ENCODE results near the gene PELI2.

The PELI2 gene

GRCh38 chr14:56098021-56098420 lies 20.2 kb upstream of the PELI2 start:
- no peak overlapping the region for H2AFZ ChIP-seq (ENCODE audit: low read length, unreplicated experiment)
- peaks cover 37% of the 10 kb centered on the region for H3K27me3 ChIP-seq (ENCODE audit: insufficient read depth, low read length)
- H3K79me2 ChIP-seq (ENCODE audit: control insufficient read depth, insufficient read depth, low read length, unreplicated experiment) = no peaks in the 10 kb centered on the region
- H3K4me1 ChIP-seq (ENCODE audit: control insufficient read depth, insufficient read depth, low read length, unreplicated experiment) = no peaks in the 10 kb centered on the region
- H3K36me3 ChIP-seq (ENCODE audit: insufficient read depth, low read length) = no peaks in the 10 kb centered on the region
- H3K4me3 ChIP-seq (ENCODE audit: low read depth, low read length) = no peak overlapping the region
- no peak overlapping the region for H3K27ac ChIP-seq (ENCODE audit: low read depth, low read length)

GRCh38 chr14:56099081-56099797 lies 19.0 kb upstream of the PELI2 start:
- H3K4me3 ChIP-seq (ENCODE audit: low read depth, low read length) = no peak overlapping the region
- no peaks in the 10 kb centered on the region for H3K79me2 ChIP-seq (ENCODE audit: control insufficient read depth, insufficient read depth, low read length, unreplicated experiment)
- H3K27ac ChIP-seq (ENCODE audit: low read depth, low read length) = no peak overlapping the region
- no peaks in the 10 kb centered on the region for H3K4me1 ChIP-seq (ENCODE audit: control insufficient read depth, insufficient read depth, low read length, unreplicated experiment)
- no peaks in the 10 kb centered on the region for H3K36me3 ChIP-seq (ENCODE audit: insufficient read depth, low read length)
- no peak overlapping the region for H2AFZ ChIP-seq (ENCODE audit: low read length, unreplicated experiment)
- H3K27me3 ChIP-seq (ENCODE audit: insufficient read depth, low read length) = peaks cover 37% of the 10 kb centered on the region

GRCh38 chr14:56100556-56100955 lies 17.7 kb upstream of the PELI2 start:
- Histone ChIP-seq H3K79me2 (ENCODE audit: control insufficient read depth, insufficient read depth, low read length, unreplicated experiment) (no peaks in the 10 kb centered on the region), H2AFZ (ENCODE audit: low read length, unreplicated experiment) (no peak overlapping the region), H3K4me3 (ENCODE audit: low read depth, low read length) (no peak overlapping the region), H3K36me3 (ENCODE audit: insufficient read depth, low read length) (no peaks in the 10 kb centered on the region), H3K27ac (ENCODE audit: low read depth, low read length) (no peak overlapping the region), H3K27me3 (ENCODE audit: insufficient read depth, low read length) (peaks cover 33% of the 10 kb centered on the region), H3K4me1 (ENCODE audit: control insufficient read depth, insufficient read depth, low read length, unreplicated experiment) (no peaks in the 10 kb centered on the region)

GRCh38 chr14:56102941-56103340 lies 15.3 kb upstream of the PELI2 start:
- Histone ChIP-seq H3K27me3 (ENCODE audit: insufficient read depth, low read length) (peaks cover 19% of the 10 kb centered on the region), H2AFZ (ENCODE audit: low read length, unreplicated experiment) (no peak overlapping the region), H3K36me3 (ENCODE audit: insufficient read depth, low read length) (no peaks in the 10 kb centered on the region)

GRCh38 chr14:56107615-56108014 lies 10.6 kb upstream of the PELI2 start:
- H3K4me3 ChIP-seq (ENCODE audit: low read depth, low read length) = no peak overlapping the region
- no peak overlapping the region for H2AFZ ChIP-seq (ENCODE audit: low read length, unreplicated experiment)
- no peaks in the 10 kb centered on the region for H3K27me3 ChIP-seq (ENCODE audit: insufficient read depth, low read length)
- H3K4me1 ChIP-seq (ENCODE audit: control insufficient read depth, insufficient read depth, low read length, unreplicated experiment) = no peaks in the 10 kb centered on the region
- no peaks in the 10 kb centered on the region for H3K36me3 ChIP-seq (ENCODE audit: insufficient read depth, low read length)
- no peak overlapping the region for H3K27ac ChIP-seq (ENCODE audit: low read depth, low read length)
- no peaks in the 10 kb centered on the region for H3K79me2 ChIP-seq (ENCODE audit: control insufficient read depth, insufficient read depth, low read length, unreplicated experiment)

More at GRCh38 chr14:56102941-56103340, 15.3 kb upstream of the PELI2 start:
- H3K27ac ChIP-seq (ENCODE audit: low read depth, low read length) = no peak overlapping the region
- H3K4me1 ChIP-seq (ENCODE audit: control insufficient read depth, insufficient read depth, low read length, unreplicated experiment) = no peaks in the 10 kb centered on the region
- H3K79me2 ChIP-seq (ENCODE audit: control insufficient read depth, insufficient read depth, low read length, unreplicated experiment) = no peaks in the 10 kb centered on the region
- no peak overlapping the region for H3K4me3 ChIP-seq (ENCODE audit: low read depth, low read length)

GRCh38 chr14:56108057-56108456 lies 10.2 kb upstream of the PELI2 start:
- Histone ChIP-seq H3K4me3 (ENCODE audit: low read depth, low read length) (no peak overlapping the region), H3K36me3 (ENCODE audit: insufficient read depth, low read length) (no peaks in the 10 kb centered on the region), H3K27ac (ENCODE audit: low read depth, low read length) (no peak overlapping the region), H3K79me2 (ENCODE audit: control insufficient read depth, insufficient read depth, low read length, unreplicated experiment) (no peaks in the 10 kb centered on the region), H2AFZ (ENCODE audit: low read length, unreplicated experiment) (no peak overlapping the region), H3K27me3 (ENCODE audit: insufficient read depth, low read length) (no peaks in the 10 kb centered on the region), H3K4me1 (ENCODE audit: control insufficient read depth, insufficient read depth, low read length, unreplicated experiment) (no peaks in the 10 kb centered on the region)

- Histone ChIP-seq H3K4me1 (ENCODE audit: control insufficient read depth, insufficient read depth, low read length, unreplicated experiment) (peaks cover 3% of the 10 kb centered on the region), H2AFZ (ENCODE audit: low read length, unreplicated experiment) (no peak overlapping the region), H3K36me3 (ENCODE audit: insufficient read depth, low read length) (no peaks in the 10 kb centered on the region), H3K79me2 (ENCODE audit: control insufficient read depth, insufficient read depth, low read length, unreplicated experiment) (no peaks in the 10 kb centered on the region), H3K4me3 (ENCODE audit: low read depth, low read length) (no peak overlapping the region), H3K27me3 (ENCODE audit: insufficient read depth, low read length) (no peaks in the 10 kb centered on the region), H3K27ac (ENCODE audit: low read depth, low read length) (no peak overlapping the region)
Measured at GRCh38 chr14:56112781-56113180, 5.4 kb upstream of the PELI2 start.

GRCh38 chr14:56115334-56115870 lies 2.8 kb upstream of the PELI2 start:
- no peaks in the 10 kb centered on the region for H3K79me2 ChIP-seq (ENCODE audit: control insufficient read depth, insufficient read depth, low read length, unreplicated experiment)
- H3K27me3 ChIP-seq (ENCODE audit: insufficient read depth, low read length) = peaks cover under 1% of the 10 kb centered on the region; the same call in 1 of the 2 replicates
- H3K27ac ChIP-seq (ENCODE audit: low read depth, low read length) = no peak overlapping the region
- no peak overlapping the region for H3K4me3 ChIP-seq (ENCODE audit: low read depth, low read length)
- no peaks in the 10 kb centered on the region for H3K36me3 ChIP-seq (ENCODE audit: insufficient read depth, low read length)
- H3K4me1 ChIP-seq (ENCODE audit: control insufficient read depth, insufficient read depth, low read length, unreplicated experiment) = peaks cover 9% of the 10 kb centered on the region
- no peak overlapping the region for H2AFZ ChIP-seq (ENCODE audit: low read length, unreplicated experiment)

- no peaks in the 10 kb centered on the region for H3K36me3 ChIP-seq (ENCODE audit: insufficient read depth, low read length)
- peaks cover 9% of the 10 kb centered on the region for H3K4me1 ChIP-seq (ENCODE audit: control insufficient read depth, insufficient read depth, low read length, unreplicated experiment)
- H3K27me3 ChIP-seq (ENCODE audit: insufficient read depth, low read length) = peaks cover 5% of the 10 kb centered on the region; the same call in 1 of the 2 replicates
- H3K79me2 ChIP-seq (ENCODE audit: control insufficient read depth, insufficient read depth, low read length, unreplicated experiment) = no peaks in the 10 kb centered on the region
- H3K27ac ChIP-seq (ENCODE audit: low read depth, low read length) = no peak overlapping the region
- H2AFZ ChIP-seq (ENCODE audit: low read length, unreplicated experiment) = no peak overlapping the region
- H3K4me3 ChIP-seq (ENCODE audit: low read depth, low read length) = no peak overlapping the region
Measured at GRCh38 chr14:56115976-56116893, 2.0 kb upstream of the PELI2 start.

GRCh38 chr14:56118611-56119181 lies 485 bp downstream of the PELI2 start:
- peaks cover 9% of the 10 kb centered on the region for H3K4me1 ChIP-seq (ENCODE audit: control insufficient read depth, insufficient read depth, low read length, unreplicated experiment)
- H3K4me3 ChIP-seq (ENCODE audit: low read depth, low read length) = peak overlapping the region; percentile 81
- H2AFZ ChIP-seq (ENCODE audit: low read length, unreplicated experiment) = peak overlapping the region; percentile 85
- H3K27me3 ChIP-seq (ENCODE audit: insufficient read depth, low read length) = peaks cover 5% of the 10 kb centered on the region; the same call in 1 of the 2 replicates
- no peaks in the 10 kb centered on the region for H3K79me2 ChIP-seq (ENCODE audit: control insufficient read depth, insufficient read depth, low read length, unreplicated experiment)
- H3K36me3 ChIP-seq (ENCODE audit: insufficient read depth, low read length) = no peaks in the 10 kb centered on the region
- no peak overlapping the region for H3K27ac ChIP-seq (ENCODE audit: low read depth, low read length)
